HepG2 (cell line): ENCODE data around the gene ZNF883. TPM values are rescaled to one million over a fixed set of nuclear protein-coding genes. Genes with fewer than 3 reads are reported as not detected.

ENCODE experiments used
- ATF6 ChIP-seq: sonication (generic); formaldehyde crosslinking; conservative IDR thresholded peaks from 2 replicates; pipeline ENCODE4 v1.4.0; 2020; ENCODE audit warnings: missing genetic modification reagents
- BCL3 ChIP-seq: sonication (generic); formaldehyde crosslinking; IDR thresholded peaks from 2 replicates; pipeline ENCODE4 v1.5.1; 2020; ENCODE audit warnings: mild to moderate bottlenecking, missing genetic modification reagents, moderate library complexity
- ETV5 ChIP-seq: IDR thresholded peaks from 2 replicates; pipeline ENCODE4 v1.6.1; 2018; ENCODE audit warnings: missing biosample characterization, missing genetic modification reagents, inconsistent platforms, borderline replicate concordance
- MTA1 ChIP-seq: sonication (generic); formaldehyde crosslinking; IDR thresholded peaks from 2 replicates; pipeline ENCODE4 v1.4.0; 2020; ENCODE audit warnings: missing genetic modification reagents, mild to moderate bottlenecking, borderline replicate concordance
- MTF1 ChIP-seq: sonication (generic); formaldehyde crosslinking; IDR thresholded peaks from 2 replicates; pipeline ENCODE4 v1.5.0; 2020; ENCODE audit warnings: missing genetic modification reagents
- PAX8 ChIP-seq: sonication (generic); formaldehyde crosslinking; IDR thresholded peaks from 2 replicates; pipeline ENCODE4 v1.8.0; 2022; ENCODE audit warnings: mild to moderate bottlenecking, missing genetic modification reagents, borderline replicate concordance
- SYNCRIP ChIP-seq: fragments of 200-400 bp; formaldehyde crosslinking; IDR thresholded peaks from 2 replicates; pipeline ENCODE4 v1.6.1; 2018; ENCODE audit warnings: mild to moderate bottlenecking, low read depth, low read length; ENCODE audit not compliant: insufficient read depth
- TAF15 ChIP-seq: fragments of 200-400 bp; formaldehyde crosslinking; IDR thresholded peaks from one replicate; pipeline ENCODE4 v1.6.1; 2018; ENCODE audit warnings: mild to moderate bottlenecking, low read depth, low read length; ENCODE audit not compliant: poor library complexity, severe bottlenecking
- TMF1 ChIP-seq: sonication (generic); formaldehyde crosslinking; IDR thresholded peaks from 2 replicates; pipeline ENCODE4 v1.8.1; 2022; ENCODE audit warnings: low read depth, missing genetic modification reagents
- ZNF256 ChIP-seq: sonication (generic); formaldehyde crosslinking; conservative IDR thresholded peaks from 2 replicates; pipeline ENCODE4 v1.4.0; 2020; ENCODE audit warnings: missing genetic modification reagents
- ZNF713 ChIP-seq: sonication (generic); formaldehyde crosslinking; IDR thresholded peaks from 2 replicates; pipeline ENCODE4 v1.4.0; 2020; ENCODE audit warnings: mild to moderate bottlenecking, missing genetic modification reagents
- ZNF747 ChIP-seq: sonication (generic); formaldehyde crosslinking; IDR thresholded peaks from 2 replicates; pipeline ENCODE4 v1.8.1; 2023; ENCODE audit warnings: missing genetic modification reagents, mild to moderate bottlenecking, borderline replicate concordance
- ZNF768 ChIP-seq: sonication (generic); formaldehyde crosslinking; IDR thresholded peaks from 2 replicates; pipeline ENCODE4 v1.4.0; 2020; ENCODE audit warnings: missing genetic modification reagents
- polyA plus RNA-seq, 8 experiments: library from polyadenylated mRNA; depleted of rRNA in 3 of 8; stranded (reverse) in 7 of 8; unstranded in 1 of 8; fragments of >200 nt; fragmentation: Illumina TruSeq in 4 of 8; extraction: Trizol in 4 of 8; gene quantifications; 2 replicates each; pipeline versions ENCODE4 v1.2.1 to v1.2.3, GENCODE V29; 2011 to 2016; ENCODE audit warnings: low read depth in 4 of 8, missing spikeins in 1 of 8, mixed read lengths in 1 of 8; ENCODE audit not compliant: insufficient read depth in 1 of 8
- total RNA-seq, 5 experiments: library from RNA; depleted of rRNA; stranded (reverse); fragments of >200 nt; fragmentation: Illumina TruSeq; extraction: Trizol; gene quantifications; 2 replicates each; pipeline ENCODE4 v1.2.3, GENCODE V29; 2016; ENCODE audit warnings: low read depth in 1 of 5
- TF ChIP-seq, protein P1 (sequence below): IDR thresholded peaks from 2 replicates; pipeline ENCODE4 v1.6.1; 2016; ENCODE audit warnings: mild to moderate bottlenecking
- TF ChIP-seq, protein P2 (sequence below): sonication (generic); formaldehyde crosslinking; IDR thresholded peaks from 2 replicates; pipeline ENCODE4 v1.5.0; 2020; ENCODE audit warnings: mild to moderate bottlenecking, low read depth, missing genetic modification reagents, borderline replicate concordance
- TF ChIP-seq, protein P3 (sequence below): IDR thresholded peaks from 2 replicates; pipeline ENCODE4 v1.6.1; 2016; ENCODE audit warnings: missing compliant biosample characterization, missing genetic modification reagents, borderline replicate concordance
- TF ChIP-seq, protein P4 (sequence below): IDR thresholded peaks from 2 replicates; pipeline ENCODE4 v1.4.0; 2020; ENCODE audit warnings: mild to moderate bottlenecking, missing genetic modification reagents

ZNF883 gene
- total and polyA plus RNA-seq, 2 of the 13 experiments (the other 11 are each of a cell fraction or from before 2014, with no cell fraction given), result 5.3 to 10.0 TPM

DNA sequence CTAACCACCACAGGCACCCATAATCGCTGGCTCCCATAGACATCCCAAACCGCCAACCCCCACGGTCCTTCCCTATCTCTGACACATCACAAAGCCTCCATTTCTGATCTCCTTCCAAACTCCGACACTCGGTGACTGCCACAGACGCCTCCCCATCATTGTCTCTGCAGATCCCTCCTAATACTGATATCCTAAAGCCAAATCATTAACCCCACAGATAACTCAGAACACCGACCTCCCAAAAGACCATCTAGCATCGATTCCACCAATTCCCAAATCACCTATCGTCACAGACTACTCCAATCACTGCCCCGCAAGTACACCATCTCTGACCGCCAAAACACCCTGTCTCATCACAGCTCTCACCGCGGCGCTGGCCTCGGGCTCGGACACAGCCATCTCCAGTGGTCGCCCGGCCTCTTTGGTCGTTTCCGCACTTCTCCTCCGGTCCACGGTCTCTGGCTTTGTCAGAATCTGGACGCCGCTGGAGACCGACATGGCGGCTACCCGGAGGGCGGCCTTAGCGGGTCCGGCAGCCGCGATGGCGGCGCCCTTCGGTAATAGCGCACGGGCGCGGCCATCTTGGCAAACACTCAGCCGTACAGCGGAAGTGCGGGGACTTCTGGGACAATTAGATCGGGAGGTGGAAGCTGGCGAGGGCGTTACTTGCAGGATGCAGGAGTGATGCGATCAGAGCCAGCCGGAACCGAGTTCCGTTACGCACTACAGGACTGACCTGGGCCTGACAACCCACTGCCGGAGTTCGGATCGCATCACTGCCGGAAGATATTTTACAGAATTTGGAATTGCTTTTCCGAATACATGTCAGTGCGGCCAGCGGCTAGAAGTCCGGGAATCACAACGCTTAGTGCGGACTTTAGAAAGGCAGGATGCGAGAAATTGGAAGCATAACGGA is 44.5 kb upstream of the ZNF883 start, which contains the start of gene ZFP37 (continued):
- TF ChIP-seq, protein P1, sequence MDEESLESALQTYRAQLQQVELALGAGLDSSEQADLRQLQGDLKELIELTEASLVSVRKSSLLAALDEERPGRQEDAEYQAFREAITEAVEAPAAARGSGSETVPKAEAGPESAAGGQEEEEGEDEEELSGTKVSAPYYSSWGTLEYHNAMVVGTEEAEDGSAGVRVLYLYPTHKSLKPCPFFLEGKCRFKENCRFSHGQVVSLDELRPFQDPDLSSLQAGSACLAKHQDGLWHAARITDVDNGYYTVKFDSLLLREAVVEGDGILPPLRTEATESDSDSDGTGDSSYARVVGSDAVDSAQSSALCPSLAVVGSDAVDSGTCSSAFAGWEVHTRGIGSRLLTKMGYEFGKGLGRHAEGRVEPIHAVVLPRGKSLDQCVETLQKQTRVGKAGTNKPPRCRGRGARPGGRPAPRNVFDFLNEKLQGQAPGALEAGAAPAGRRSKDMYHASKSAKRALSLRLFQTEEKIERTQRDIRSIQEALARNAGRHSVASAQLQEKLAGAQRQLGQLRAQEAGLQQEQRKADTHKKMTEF (CRISPR knock-in tag), result peak; percentile 79; the same call in 1 of the 2 replicates
- TF ChIP-seq ZNF713 (CRISPR knock-in tag) (peak; percentile 93; the same call in 1 of the 2 replicates), ZNF747 (CRISPR knock-in tag) (peak; percentile 60; the same call in 1 of the 2 replicates), TMF1 (CRISPR knock-in tag) (no peak), MTA1 (CRISPR knock-in tag) (no peak; the same call in none of the 2 replicates), ZNF256 (CRISPR knock-in tag) (no peak), TAF15 (no peak), ETV5 (CRISPR knock-in tag) (peak; percentile 90; the same call in 1 of the 2 replicates), ATF6 (CRISPR knock-in tag) (no peak), BCL3 (CRISPR knock-in tag) (no peak; the same call in 1 of the 2 replicates), SYNCRIP (no peak), ZNF768 (CRISPR knock-in tag) (peak; percentile 55; the same call in 1 of the 2 replicates), MTF1 (CRISPR knock-in tag) (no peak), PAX8 (CRISPR knock-in tag) (0 out of 2 replicates have a peak, but pooled peaks have one; percentile 70)
- TF ChIP-seq, protein P2, sequence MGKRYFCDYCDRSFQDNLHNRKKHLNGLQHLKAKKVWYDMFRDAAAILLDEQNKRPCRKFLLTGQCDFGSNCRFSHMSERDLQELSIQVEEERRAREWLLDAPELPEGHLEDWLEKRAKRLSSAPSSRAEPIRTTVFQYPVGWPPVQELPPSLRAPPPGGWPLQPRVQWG (CRISPR knock-in tag), result no peak
- TF ChIP-seq, protein P3, sequence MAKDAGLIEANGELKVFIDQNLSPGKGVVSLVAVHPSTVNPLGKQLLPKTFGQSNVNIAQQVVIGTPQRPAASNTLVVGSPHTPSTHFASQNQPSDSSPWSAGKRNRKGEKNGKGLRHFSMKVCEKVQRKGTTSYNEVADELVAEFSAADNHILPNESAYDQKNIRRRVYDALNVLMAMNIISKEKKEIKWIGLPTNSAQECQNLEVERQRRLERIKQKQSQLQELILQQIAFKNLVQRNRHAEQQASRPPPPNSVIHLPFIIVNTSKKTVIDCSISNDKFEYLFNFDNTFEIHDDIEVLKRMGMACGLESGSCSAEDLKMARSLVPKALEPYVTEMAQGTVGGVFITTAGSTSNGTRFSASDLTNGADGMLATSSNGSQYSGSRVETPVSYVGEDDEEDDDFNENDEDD (CRISPR knock-in tag), result no peak
- TF ChIP-seq, protein P4, sequence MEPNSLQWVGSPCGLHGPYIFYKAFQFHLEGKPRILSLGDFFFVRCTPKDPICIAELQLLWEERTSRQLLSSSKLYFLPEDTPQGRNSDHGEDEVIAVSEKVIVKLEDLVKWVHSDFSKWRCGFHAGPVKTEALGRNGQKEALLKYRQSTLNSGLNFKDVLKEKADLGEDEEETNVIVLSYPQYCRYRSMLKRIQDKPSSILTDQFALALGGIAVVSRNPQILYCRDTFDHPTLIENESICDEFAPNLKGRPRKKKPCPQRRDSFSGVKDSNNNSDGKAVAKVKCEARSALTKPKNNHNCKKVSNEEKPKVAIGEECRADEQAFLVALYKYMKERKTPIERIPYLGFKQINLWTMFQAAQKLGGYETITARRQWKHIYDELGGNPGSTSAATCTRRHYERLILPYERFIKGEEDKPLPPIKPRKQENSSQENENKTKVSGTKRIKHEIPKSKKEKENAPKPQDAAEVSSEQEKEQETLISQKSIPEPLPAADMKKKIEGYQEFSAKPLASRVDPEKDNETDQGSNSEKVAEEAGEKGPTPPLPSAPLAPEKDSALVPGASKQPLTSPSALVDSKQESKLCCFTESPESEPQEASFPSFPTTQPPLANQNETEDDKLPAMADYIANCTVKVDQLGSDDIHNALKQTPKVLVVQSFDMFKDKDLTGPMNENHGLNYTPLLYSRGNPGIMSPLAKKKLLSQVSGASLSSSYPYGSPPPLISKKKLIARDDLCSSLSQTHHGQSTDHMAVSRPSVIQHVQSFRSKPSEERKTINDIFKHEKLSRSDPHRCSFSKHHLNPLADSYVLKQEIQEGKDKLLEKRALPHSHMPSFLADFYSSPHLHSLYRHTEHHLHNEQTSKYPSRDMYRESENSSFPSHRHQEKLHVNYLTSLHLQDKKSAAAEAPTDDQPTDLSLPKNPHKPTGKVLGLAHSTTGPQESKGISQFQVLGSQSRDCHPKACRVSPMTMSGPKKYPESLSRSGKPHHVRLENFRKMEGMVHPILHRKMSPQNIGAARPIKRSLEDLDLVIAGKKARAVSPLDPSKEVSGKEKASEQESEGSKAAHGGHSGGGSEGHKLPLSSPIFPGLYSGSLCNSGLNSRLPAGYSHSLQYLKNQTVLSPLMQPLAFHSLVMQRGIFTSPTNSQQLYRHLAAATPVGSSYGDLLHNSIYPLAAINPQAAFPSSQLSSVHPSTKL (CRISPR knock-in tag), result peak; percentile 47; the same call in 1 of the 2 replicates
